Left cardiac atrium (tissue), 4 donors: Measurements from ENCODE around the gene PPDPF. TPM values are rescaled to one million over a fixed set of nuclear protein-coding genes. Genes with fewer than 3 reads are reported as not detected.
A peak's percentile ranks its signal among the peaks of the same experiment; 100 is the strongest.
"Not testable (repeated sequence)": the region's sequence is repeated elsewhere in the genome, so short reads cannot be mapped to it uniquely, and the experiment has no call there.

Experiments
- ATAC-seq, 2 donors: fragments of 200-7000 bp; cut with Tn5 transposase; one replicate each; pipeline ENCODE4 v1.9.1; 2020; ENCODE audit warnings: mild to moderate bottlenecking in 2 of 2, moderate library complexity in 2 of 2
- DNase-seq: peaks from one replicate; pipeline ENCODE4 v3.0.0-alpha.2; 2020
- intact Hi-C, 2 donors: fragments of 100-400 bp; cut with DNase I; formaldehyde crosslinking; loops; one replicate each; pipeline versions ENCODE4 v1.14.1 to v1.15.1; 2022 to 2023
- total RNA-seq, 2 donors: library from RNA; stranded (reverse); fragmentation: NEBNext Ultra II Directional; extraction: Animal tissue kit (Norgen Biotek cat#: 25700); gene quantifications; one replicate each; pipeline ENCODE4 v1.2.1, GENCODE V29; 2021
- donor health status: DM: no; HTN: yes; CAD: no.
- donor health status: DM: no; HTN: yes; CAD: no; lungs with severe emphysema.
- donor health status: DM: yes; HTN: yes; CAD: no.
- donor health status: Dilated cardiomyopathy.

Gene PPDPF
- total RNA-seq, 2 donors from 2014 or later, result 215 to 241 TPM

GRCh38 chr20:63565021-63565698 is 44.6 kb downstream of the PPDPF start:
- intact Hi-C loops, result no loop called here
- ATAC-seq (no peak), DNase-seq (no peak)

DNA sequence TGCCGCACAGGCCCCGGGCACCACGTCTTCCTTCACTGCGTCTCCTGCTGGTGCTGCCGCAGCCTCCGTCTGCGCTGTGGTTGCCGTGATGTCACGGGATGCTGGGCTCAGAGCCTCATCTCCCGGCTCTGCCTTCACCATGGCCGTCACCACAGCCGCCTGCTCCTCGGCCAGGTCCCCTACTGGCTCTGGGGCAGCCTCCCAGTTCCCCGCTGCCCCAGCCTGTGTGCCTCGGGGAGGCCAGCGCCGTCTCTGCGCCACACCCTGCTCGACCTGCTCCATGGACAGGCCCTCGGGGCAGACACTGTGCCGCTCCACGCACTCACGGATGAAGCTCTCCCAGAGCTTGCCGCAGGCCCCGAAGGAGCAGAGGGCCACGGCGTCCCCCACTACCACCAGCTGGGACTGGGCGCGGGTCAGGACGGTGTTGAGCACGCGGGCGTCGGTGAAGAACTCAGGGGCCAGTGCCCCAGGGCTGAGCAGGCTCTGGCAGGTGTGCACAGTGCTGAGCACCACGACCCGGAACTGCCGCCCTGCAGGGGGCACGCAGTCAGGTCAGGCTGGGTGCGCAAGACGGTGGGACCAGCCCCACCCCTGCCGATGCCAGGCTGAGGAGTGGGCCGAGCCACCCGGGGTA is 45.3 kb downstream of the PPDPF start:
- intact Hi-C loops, result no loop called here

GRCh38 chr20:63566395-63567135 is 46.0 kb downstream of the PPDPF start:
- ATAC-seq (no peak), DNase-seq (no peak)
- intact Hi-C loops, result no loop called here

More for the DNA sequence above, 45.3 kb downstream of the PPDPF start:
- no peak for ATAC-seq
- no peak for DNase-seq

DNA sequence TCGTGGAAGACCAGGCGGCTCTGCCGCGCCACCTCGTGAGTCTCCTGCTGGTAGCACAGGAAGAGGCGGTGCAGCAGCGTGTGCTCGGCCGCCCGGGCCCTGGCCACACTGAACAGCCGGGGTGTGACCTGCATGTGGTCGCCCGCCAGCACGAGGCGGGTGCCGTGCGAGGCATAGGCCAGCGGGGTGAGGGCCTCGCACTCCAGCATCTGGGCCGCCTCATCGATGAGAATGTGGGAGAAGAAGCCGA is 46.5 kb downstream of the PPDPF start:
- ATAC-seq (peak; percentile 2), DNase-seq (no peak)
- intact Hi-C loops, result no loop called here

DNA sequence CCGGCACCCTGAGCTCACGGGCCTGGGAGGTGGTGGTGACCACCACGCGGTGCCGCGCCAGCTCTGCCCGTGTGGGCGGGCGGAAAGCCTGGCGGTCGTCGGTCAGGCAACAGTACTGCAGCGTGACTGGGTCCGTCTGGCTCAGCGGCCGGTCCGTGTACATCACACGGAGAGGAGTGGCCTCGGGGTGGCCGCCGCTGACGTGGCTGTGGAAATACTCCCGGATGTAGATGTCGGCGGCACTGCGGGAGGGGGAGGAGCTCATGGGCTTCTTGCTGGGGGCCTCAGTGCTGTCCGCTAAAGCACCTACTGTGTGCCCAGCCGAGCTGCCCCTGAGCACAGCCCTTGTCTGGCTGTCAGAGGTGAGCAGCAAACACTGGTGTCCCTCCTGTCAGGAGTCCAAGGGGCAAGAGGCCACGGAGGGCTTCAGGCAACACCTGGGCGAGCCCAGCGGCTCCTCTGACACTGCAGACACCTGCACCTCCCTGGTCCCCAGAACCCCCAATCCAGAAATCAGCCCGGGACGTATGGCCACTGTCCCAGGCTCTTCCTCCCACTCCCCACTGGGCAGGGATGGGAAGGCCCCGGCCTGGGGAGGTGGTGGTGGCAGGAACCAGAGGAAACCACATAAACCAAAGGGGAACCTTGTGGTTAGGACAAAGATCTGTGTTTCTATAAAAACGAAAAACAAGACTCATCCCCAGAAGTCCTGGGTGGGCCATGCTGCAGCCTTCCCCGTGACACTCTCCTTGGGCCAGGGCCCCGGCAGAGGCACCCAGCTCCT is 47.0 kb downstream of the PPDPF start:
- DNase-seq, result peak; percentile 65
- ATAC-seq, result peak; percentile 33 to 50

GRCh38 chr20:63568170-63568981 is 47.8 kb downstream of the PPDPF start:
- no peak for DNase-seq
- intact Hi-C loops, result no loop called here
- ATAC-seq, result peak; percentile 2

More for the DNA sequence above, 47.0 kb downstream of the PPDPF start:
- intact Hi-C loops, result no loop called here

DNA sequence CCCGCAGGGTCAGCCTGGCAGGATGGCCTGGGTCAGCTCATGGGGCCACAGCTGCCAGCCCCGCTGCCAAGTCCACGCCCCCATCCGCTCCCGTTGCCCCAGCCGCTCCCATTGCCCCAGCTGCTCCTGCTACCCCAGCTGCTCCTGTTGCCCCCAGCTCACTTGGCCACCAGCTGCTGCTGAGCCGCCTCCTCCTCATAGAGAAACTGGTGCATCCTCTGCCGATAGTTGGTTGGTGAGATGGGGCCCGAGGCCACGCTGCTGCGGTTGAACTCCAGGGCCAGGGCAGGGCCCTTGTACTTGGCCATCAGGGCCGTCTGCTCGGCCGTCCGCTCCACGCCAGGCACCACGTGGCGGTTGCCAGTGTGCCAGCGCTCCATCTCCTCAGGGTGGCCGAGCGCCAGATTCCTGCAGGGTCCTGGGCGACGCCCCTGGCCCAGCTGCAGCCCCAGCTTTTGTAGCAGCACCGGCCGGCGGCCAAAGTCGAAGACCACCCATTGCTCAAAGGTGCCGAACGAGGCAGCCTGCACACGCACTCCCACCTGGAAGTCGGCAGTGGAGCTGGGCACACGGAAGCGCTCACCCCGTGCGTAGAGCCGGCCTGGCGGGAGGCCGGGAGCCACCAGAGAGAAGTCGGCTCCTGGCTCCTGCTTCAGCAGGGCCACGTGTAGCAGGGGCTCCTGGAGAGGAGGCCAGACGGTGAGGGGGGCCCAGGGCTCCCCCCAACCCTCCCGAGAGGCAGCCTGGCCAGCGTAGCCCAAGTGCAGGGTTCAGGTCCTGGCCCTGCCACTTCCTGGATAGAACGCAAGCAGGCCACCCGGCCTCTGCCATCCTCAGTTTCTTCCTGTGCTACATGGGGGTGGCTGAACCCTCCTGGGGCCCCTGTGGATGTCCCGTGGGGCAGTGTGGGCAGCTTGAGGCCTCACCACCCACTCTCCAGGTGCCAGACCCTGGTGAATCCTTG is 48.7 kb downstream of the PPDPF start:
- ATAC-seq, result no peak

DNA sequence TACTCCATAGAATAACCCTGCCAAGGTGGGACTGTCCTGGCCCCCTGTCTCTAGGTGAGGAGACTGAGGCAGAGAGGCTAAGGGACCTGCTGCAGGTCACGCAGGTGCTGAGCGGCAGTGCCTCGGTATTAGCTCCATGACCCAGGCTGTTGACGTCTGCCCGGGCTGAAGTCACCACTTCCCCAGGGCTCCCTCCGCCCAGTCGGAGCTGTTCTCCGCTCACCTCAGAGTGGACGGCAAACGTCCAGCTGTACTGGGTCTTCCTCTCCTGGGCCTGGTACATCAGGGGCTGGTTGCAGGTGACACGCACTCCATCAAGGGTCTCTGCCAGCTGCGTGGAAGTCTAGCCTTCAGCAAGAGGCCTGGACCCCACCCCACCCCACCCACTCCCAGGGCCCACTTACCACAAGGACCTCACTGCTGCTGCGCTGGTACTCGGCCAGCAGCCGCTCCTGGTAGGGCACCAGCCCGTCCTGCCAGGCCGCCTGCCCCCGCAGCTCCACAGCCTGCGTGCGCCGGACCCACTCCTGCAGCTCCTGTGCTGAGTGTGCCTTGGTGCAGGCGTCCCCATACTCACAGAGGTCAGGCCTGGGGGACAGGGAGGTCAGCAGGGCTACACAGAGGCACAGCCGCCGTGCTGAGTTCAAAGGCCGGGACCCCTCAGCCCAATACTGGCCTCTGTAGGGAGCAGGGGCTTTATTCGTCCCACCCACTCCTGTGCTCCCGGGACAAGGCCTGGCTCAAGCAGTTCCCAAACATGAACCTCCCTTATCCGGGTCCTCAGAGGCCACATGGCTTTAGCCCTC is 49.9 kb downstream of the PPDPF start:
- no peak for ATAC-seq
- no peak for DNase-seq
- intact Hi-C loops, result no loop called here

More for the DNA sequence above, 48.7 kb downstream of the PPDPF start:
- DNase-seq, result no peak
- intact Hi-C loops, result no loop called here

GRCh38 chr20:63571087-63571478 is 50.5 kb downstream of the PPDPF start:
- intact Hi-C loops, DNase-seq, ATAC-seq: not testable (repeated sequence)

Other genes starting within 250 kb of the PPDPF start
- 10 to 100 TPM; 32.1 to 50.3 TPM for gene ARFGAP1, start 248.0 kb upstream of the PPDPF start, total RNA-seq
- gene COL20A1, start 227.6 kb upstream of the PPDPF start, total RNA-seq, result not detected
- gene CHRNA4, start 159.4 kb upstream of the PPDPF start, total RNA-seq, result under 1 TPM; 0.06 to 0.31 TPM
- gene KCNQ2, start 48.1 kb upstream of the PPDPF start, total RNA-seq, result 1 to 10 TPM in 1 of 2 donors, under 1 TPM in 1; 0.91 to 2.0 TPM
- gene EEF1A2, start 21.7 kb upstream of the PPDPF start, total RNA-seq, result 100 to 1,000 TPM; 656 to 679 TPM
- gene PTK6, start 16.6 kb downstream of the PPDPF start, total RNA-seq, result under 1 TPM in 1 of 2 donors, not detected in 1; 0.29 TPM
- gene SRMS, start 27.0 kb downstream of the PPDPF start, total RNA-seq, result not detected
- gene FNDC11, start 33.4 kb downstream of the PPDPF start, total RNA-seq, result under 1 TPM in 1 of 2 donors, not detected in 1; 0.08 TPM
- gene HELZ2, start 53.5 kb downstream of the PPDPF start, total RNA-seq, result 10 to 100 TPM; 12.1 to 36.0 TPM
- 1 to 10 TPM; 5.7 to 7.9 TPM for gene GMEB2, start 106.3 kb downstream of the PPDPF start, total RNA-seq
- gene STMN3, start 132.7 kb downstream of the PPDPF start, total RNA-seq, result 1 to 10 TPM; 6.9 to 8.4 TPM
- gene RTEL1, start 137.5 kb downstream of the PPDPF start, total RNA-seq, result 10 to 100 TPM; 13.5 to 17.3 TPM
- gene TNFRSF6B, start 175.9 kb downstream of the PPDPF start, total RNA-seq, result 10 to 100 TPM in 1 of 2 donors, 1 to 10 TPM in 1; 1.4 to 10.1 TPM
- 10 to 100 TPM; 36.8 to 44.9 TPM for gene ARFRP1, start 187.2 kb downstream of the PPDPF start, total RNA-seq
- 10 to 100 TPM; 16.4 to 18.6 TPM for gene ZGPAT, start 187.3 kb downstream of the PPDPF start, total RNA-seq
- gene LIME1, start 215.9 kb downstream of the PPDPF start, total RNA-seq, result 1 to 10 TPM; 3.6 to 3.7 TPM
- 10 to 100 TPM; 47.9 to 71.0 TPM for gene SLC2A4RG, start 219.0 kb downstream of the PPDPF start, total RNA-seq